Measurements from ENCODE around the gene B9D1.

- TF ChIP-seq, protein P1, sequence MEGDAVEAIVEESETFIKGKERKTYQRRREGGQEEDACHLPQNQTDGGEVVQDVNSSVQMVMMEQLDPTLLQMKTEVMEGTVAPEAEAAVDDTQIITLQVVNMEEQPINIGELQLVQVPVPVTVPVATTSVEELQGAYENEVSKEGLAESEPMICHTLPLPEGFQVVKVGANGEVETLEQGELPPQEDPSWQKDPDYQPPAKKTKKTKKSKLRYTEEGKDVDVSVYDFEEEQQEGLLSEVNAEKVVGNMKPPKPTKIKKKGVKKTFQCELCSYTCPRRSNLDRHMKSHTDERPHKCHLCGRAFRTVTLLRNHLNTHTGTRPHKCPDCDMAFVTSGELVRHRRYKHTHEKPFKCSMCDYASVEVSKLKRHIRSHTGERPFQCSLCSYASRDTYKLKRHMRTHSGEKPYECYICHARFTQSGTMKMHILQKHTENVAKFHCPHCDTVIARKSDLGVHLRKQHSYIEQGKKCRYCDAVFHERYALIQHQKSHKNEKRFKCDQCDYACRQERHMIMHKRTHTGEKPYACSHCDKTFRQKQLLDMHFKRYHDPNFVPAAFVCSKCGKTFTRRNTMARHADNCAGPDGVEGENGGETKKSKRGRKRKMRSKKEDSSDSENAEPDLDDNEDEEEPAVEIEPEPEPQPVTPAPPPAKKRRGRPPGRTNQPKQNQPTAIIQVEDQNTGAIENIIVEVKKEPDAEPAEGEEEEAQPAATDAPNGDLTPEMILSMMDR (IDR thresholded peaks at IDR 0.05) = no peak
- TF ChIP-seq POLR2AphosphoS5 (IDR thresholded peaks at IDR 0.05) = no peak
- no peak for TF ChIP-seq EP300 (IDR thresholded peaks at IDR 0.05)
Measured at GRCh38 chr17:19343256-19343630, 19.3 kb downstream of the B9D1 start.

Data from sigmoid colon (tissue), 4 donors.